Measurements from ENCODE around the gene SNN. TPM values are rescaled to one million over a fixed set of nuclear protein-coding genes. Genes with fewer than 3 reads are reported as not detected.

Gene SNN
- total and polyA plus RNA-seq, 7 donors = 5.1 to 15.3 (median 13.0) TPM

DNA sequence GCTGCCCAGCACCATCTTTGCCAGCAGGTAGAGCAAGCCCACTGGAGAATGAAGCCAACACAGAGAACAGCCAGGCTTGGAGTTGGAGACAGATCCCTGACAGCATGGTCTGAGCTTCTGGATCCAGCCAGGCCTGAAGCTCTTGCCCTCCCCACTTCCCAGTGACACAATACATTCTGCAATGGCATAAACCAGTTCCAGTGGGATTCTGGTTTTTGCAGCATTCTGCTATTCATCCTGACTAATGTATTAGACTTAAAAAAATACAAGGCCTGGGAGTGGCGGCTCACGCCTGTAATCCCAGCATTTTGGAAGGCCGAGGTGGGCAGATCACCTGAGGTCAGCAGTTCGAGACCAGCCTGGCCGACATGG, 41.0 kb upstream of the SNN start:
- TF ChIP-seq POLR2AphosphoS5 (IDR thresholded peaks at IDR 0.05) (no peak), EP300 (IDR thresholded peaks at IDR 0.05) (no peak), POLR2A (IDR thresholded peaks at IDR 0.05) (no peak)
- TF ChIP-seq, protein P1, sequence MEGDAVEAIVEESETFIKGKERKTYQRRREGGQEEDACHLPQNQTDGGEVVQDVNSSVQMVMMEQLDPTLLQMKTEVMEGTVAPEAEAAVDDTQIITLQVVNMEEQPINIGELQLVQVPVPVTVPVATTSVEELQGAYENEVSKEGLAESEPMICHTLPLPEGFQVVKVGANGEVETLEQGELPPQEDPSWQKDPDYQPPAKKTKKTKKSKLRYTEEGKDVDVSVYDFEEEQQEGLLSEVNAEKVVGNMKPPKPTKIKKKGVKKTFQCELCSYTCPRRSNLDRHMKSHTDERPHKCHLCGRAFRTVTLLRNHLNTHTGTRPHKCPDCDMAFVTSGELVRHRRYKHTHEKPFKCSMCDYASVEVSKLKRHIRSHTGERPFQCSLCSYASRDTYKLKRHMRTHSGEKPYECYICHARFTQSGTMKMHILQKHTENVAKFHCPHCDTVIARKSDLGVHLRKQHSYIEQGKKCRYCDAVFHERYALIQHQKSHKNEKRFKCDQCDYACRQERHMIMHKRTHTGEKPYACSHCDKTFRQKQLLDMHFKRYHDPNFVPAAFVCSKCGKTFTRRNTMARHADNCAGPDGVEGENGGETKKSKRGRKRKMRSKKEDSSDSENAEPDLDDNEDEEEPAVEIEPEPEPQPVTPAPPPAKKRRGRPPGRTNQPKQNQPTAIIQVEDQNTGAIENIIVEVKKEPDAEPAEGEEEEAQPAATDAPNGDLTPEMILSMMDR (IDR thresholded peaks at IDR 0.05) = no peak
- H3K4me1 ChIP-seq = peaks cover 0 to 23% (median 6%) of the 10 kb centered on the region in 4 donors
- intact Hi-C loops (cut with DNase I) = no loop called here
- H3K9me3 ChIP-seq = no peaks in the 10 kb centered on the region
- 94 to 95% methylated on average over 5 of the region's 5 CpGs for WGBS, 2 donors
- H3K4me3 ChIP-seq = no peak overlapping the region
- H3K27ac ChIP-seq = peak overlapping the region; percentile 8 to 65 (median 54)
- DNase-seq = no peak
- H3K36me3 ChIP-seq = no peaks in the 10 kb centered on the region
- no peaks in the 10 kb centered on the region for H3K27me3 ChIP-seq

DNA sequence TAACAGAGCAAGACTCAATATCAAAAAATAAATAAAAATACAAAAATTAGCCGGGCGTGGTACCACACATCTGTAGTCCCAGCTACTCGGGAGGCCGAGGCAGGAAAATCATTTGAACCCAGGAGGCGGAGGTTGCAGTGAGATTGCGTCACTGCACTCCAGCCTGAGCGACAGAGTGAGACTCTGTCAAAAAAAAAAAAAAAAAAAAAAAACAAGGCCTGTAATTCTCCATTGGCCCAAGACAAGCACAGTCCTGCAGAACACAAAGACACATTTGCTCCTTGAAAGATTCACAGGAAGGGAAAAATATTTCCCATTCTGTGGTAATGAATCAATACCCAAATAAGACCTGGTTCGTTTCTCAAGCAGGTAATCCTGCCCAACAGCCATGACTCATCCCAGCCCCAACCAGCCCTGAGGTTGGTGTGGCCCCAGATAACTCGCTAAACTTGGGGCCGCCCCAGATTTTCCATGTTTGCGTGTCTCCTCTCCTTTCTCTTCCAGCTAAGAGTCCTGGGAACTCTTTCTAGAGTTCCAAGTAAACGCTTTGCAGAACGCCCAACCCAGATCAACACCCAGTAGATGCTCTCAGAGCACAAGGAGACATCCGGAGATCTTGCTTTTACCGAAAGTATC, 40.3 kb upstream of the SNN start:
- Histone ChIP-seq H3K4me3 (no peak overlapping the region), H3K36me3 (no peaks in the 10 kb centered on the region), H3K27ac (peak overlapping the region; percentile 57 to 65 (median 60)), H3K27me3 (no peaks in the 10 kb centered on the region), H3K9me3 (no peaks in the 10 kb centered on the region), H3K4me1 (peaks cover 0 to 26% (median 13%) of the 10 kb centered on the region in 4 donors)
- WGBS, 2 donors = 73 to 81% methylated on average over 15 of the region's 15 CpGs
- intact Hi-C loops (cut with DNase I) = no loop called here
- DNase-seq = peak; percentile 74
- no peak for TF ChIP-seq EP300 (IDR thresholded peaks at IDR 0.05)
- TF ChIP-seq, protein P1 (IDR thresholded peaks at IDR 0.05) = no peak
- no peak for TF ChIP-seq POLR2A (IDR thresholded peaks at IDR 0.05)
- no peak for TF ChIP-seq POLR2AphosphoS5 (IDR thresholded peaks at IDR 0.05)

DNA sequence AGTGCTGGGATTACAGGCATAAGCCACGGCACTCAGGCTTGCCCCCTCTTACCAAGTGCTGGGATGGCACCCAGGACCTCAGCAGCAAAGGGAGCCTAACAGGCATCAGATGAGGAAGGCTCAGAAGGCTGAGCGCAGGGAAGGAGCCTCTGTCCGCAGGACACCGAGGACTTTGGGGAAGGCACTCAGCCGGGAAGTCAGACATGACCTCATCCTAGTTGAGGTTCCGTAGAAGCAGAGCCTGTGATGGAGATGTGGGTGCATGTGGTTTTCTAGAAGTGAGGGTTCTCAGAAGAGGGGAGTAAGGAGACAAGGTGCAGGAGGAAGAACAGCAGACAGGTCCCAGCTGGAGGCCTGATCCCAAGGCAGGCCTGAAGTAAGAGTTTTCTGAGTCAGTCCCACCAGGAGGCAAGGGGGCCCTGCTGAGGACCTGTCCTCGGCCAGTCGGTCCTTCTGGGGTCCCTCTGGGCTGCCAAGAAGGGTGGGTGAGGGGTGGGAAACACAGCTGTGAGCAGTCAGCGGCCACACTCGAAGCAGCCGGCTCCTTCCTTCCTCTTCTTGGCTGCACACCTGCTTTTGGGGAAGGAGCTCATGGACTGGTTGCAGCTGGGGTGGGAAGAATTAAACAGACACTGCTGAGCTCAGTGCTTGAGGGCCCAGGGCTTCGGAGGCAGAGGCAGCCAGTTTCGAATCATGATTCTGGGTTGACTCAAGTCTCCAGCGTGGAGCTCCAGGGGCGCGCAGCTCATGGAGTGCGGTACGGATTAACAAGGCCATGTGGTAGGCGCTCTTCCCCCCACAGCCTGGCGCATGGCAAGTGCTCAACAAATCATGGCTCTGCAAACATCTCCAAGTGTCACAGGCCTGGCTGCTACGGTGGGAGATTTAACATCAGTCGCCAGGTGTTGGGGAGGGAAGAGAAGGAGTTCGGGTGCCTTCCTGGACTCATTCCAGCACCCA, 38.9 kb upstream of the SNN start:
- no peaks in the 10 kb centered on the region for H3K27me3 ChIP-seq
- DNase-seq = peak; percentile 78
- H3K36me3 ChIP-seq = no peaks in the 10 kb centered on the region
- TF ChIP-seq EP300 (IDR thresholded peaks at IDR 0.05) = no peak
- peak in 2 of 4 donors; percentile 13 to 41 for TF ChIP-seq POLR2AphosphoS5 (IDR thresholded peaks at IDR 0.05)
- TF ChIP-seq, protein P1 (IDR thresholded peaks at IDR 0.05) = no peak
- H3K9me3 ChIP-seq = no peaks in the 10 kb centered on the region
- intact Hi-C loops (cut with DNase I) = loop anchor here (10.0 kb wide), 1 partner anchor 75 kb away; no protein-coding TSS in a partner anchor
- 52 to 81% methylated on average over 23 of the region's 23 CpGs for WGBS, 2 donors
- no peak overlapping the region for H3K4me3 ChIP-seq
- H3K4me1 ChIP-seq = peaks cover 0 to 31% (median 18%) of the 10 kb centered on the region in 4 donors
- peak overlapping the region; percentile 57 to 65 (median 60) for H3K27ac ChIP-seq

DNA sequence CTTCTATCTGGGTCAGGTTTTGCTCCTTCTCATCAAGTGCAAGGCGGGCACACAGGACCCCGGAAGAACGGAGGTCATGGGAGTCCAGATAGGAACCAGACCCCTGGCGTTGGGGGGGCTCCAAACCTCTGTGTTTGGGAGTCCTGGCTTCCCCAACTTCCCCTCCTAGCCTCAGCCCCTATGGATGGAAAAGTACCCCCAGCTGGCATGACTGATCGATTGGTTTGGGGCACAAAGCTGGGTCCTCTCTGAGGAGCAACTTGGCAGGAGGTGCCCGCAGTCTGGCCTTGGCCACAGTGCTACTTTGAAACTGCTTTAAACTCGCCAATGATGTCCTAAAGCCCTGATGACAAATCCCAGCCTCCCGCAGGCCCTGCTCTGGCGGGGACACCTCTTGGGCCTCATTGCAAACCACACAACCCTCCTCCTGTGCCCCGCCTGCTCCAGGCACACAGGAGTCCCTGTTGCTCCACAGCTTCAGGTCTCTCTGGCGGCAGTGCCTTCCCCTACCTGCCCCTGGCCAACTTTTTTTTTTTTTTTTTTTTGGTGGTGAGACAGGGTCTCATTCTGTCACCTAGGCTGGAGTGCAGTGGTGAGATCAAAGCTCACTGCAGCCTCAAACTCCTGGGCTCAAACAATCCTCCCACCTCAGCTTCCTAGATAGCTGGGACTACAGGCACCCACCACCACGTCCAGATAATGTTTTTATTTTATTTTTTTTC, 38.0 kb upstream of the SNN start:
- Histone ChIP-seq H3K4me3 (no peak overlapping the region), H3K4me1 (peaks cover 0 to 31% (median 18%) of the 10 kb centered on the region in 4 donors), H3K9me3 (no peaks in the 10 kb centered on the region), H3K36me3 (no peaks in the 10 kb centered on the region), H3K27ac (peak overlapping the region; percentile 57 to 65 (median 60)), H3K27me3 (no peaks in the 10 kb centered on the region)
- no peak for DNase-seq
- intact Hi-C loops (cut with DNase I) = loop anchor here (10.0 kb wide), 1 partner anchor 75 kb away; no protein-coding TSS in a partner anchor
- WGBS, 2 donors = 80 to 84% methylated on average over 12 of the region's 12 CpGs
- TF ChIP-seq, protein P1 (IDR thresholded peaks at IDR 0.05) = no peak

Data from sigmoid colon (tissue), 7 donors.